HEK293 (cell line): ENCODE results near the gene KCNJ9.

Source experiments
- CTCF ChIA-PET: fragments of 350-600 bp; formaldehyde crosslinking; extraction: SDS; loops from one replicate; lab custom pipeline; 2021; ENCODE audit warnings: antibody characterized with exemption; lab: Yijun Ruan, JAX
- POLR2A ChIA-PET: fragments of 300-600 bp; formaldehyde crosslinking; extraction: SDS; loops from one replicate; lab custom pipeline; 2020; ENCODE audit warnings: antibody characterized with exemption, inconsistent platforms; lab: Yijun Ruan, JAX
- H3K27ac ChIP-seq: fragments of 200-500 bp; sonication (Bioruptor generic); 2 replicates; pipeline ENCODE4 v1.5.1; 2014; ENCODE audit warnings: low read depth, low read length, control low read depth, inconsistent platforms; ENCODE audit errors: extremely low read depth
- H3K36me3 ChIP-seq, 2 experiments: fragments of 200-500 bp in 1 of 2; sonication (Bioruptor generic) in 1 of 2; 1 replicate in 1 of 2; 2 replicates in 1 of 2; pipeline ENCODE4 v1.5.1; 2014 to 2017; ENCODE audit warnings: inconsistent platforms in 2 of 2, low read length in 2 of 2; ENCODE audit not compliant: control insufficient read depth in 2 of 2, insufficient read depth in 1 of 2
- H3K4me1 ChIP-seq: fragments of 200-500 bp; sonication (Bioruptor generic); 2 replicates; pipeline ENCODE4 v1.5.1; 2014; ENCODE audit warnings: mild to moderate bottlenecking, low read length, inconsistent platforms; ENCODE audit not compliant: control insufficient read depth, insufficient read depth
- H3K4me3 ChIP-seq: 2 replicates; pipeline ENCODE4 v1.5.1; 2011; ENCODE audit warnings: low read depth, mild to moderate bottlenecking, control low read depth, low read length, moderate library complexity
- H3K9me3 ChIP-seq: fragments of 200-500 bp; sonication (Bioruptor generic); 2 replicates; pipeline ENCODE4 v1.5.1; 2014; ENCODE audit warnings: low read depth, low read length, inconsistent platforms; ENCODE audit not compliant: control insufficient read depth, insufficient read depth
- AEBP2 ChIP-seq: fragments of 450-650 bp; formaldehyde crosslinking; IDR thresholded peaks from 2 replicates; pipeline ENCODE4 v1.5.1; 2016; ENCODE audit warnings: missing biosample characterization, missing genetic modification characterization, borderline replicate concordance
- CTCF ChIP-seq: fragments of 450-650 bp; formaldehyde crosslinking; IDR thresholded peaks from 2 replicates; pipeline ENCODE4 v1.5.1; 2016; ENCODE audit warnings: missing biosample characterization, missing genetic modification characterization
- FEZF1 ChIP-seq: fragments of 450-650 bp; formaldehyde crosslinking; IDR thresholded peaks from 2 replicates; pipeline ENCODE4 v1.5.1; 2016; ENCODE audit warnings: missing biosample characterization, missing genetic modification characterization
- GFI1B ChIP-seq: fragments of 450-650 bp; formaldehyde crosslinking; IDR thresholded peaks from 2 replicates; pipeline ENCODE4 v1.5.1; 2016; ENCODE audit warnings: missing biosample characterization, missing genetic modification characterization
- KLF7 ChIP-seq: fragments of 450-650 bp; formaldehyde crosslinking; IDR thresholded peaks from 2 replicates; pipeline ENCODE4 v1.5.1; 2016; ENCODE audit warnings: missing biosample characterization, missing genetic modification characterization, borderline replicate concordance
- OSR2 ChIP-seq: fragments of 450-650 bp; formaldehyde crosslinking; IDR thresholded peaks from 2 replicates; pipeline ENCODE4 v1.5.1; 2016; ENCODE audit warnings: missing biosample characterization, missing genetic modification characterization
- PATZ1 ChIP-seq: fragments of 450-650 bp; formaldehyde crosslinking; IDR thresholded peaks from 2 replicates; pipeline ENCODE4 v1.5.1; 2016; ENCODE audit warnings: missing biosample characterization, missing genetic modification characterization
- SP7 ChIP-seq: fragments of 450-650 bp; formaldehyde crosslinking; IDR thresholded peaks from 2 replicates; pipeline ENCODE4 v1.5.1; 2016; ENCODE audit warnings: missing biosample characterization, missing genetic modification characterization
- YY2 ChIP-seq: fragments of 450-650 bp; formaldehyde crosslinking; IDR thresholded peaks from 2 replicates; pipeline ENCODE4 v1.5.1; 2016; ENCODE audit warnings: missing biosample characterization, missing genetic modification characterization
- ZBTB10 ChIP-seq: fragments of 450-650 bp; formaldehyde crosslinking; IDR thresholded peaks from 2 replicates; pipeline ENCODE4 v1.5.1; 2016; ENCODE audit warnings: missing biosample characterization, missing genetic modification characterization
- ZBTB26 ChIP-seq: fragments of 450-650 bp; formaldehyde crosslinking; optimal IDR thresholded peaks from 2 replicates; pipeline ENCODE3; 2016; ENCODE audit warnings: missing biosample characterization, mild to moderate bottlenecking, missing genetic modification characterization
- ZBTB48 ChIP-seq: fragments of 450-650 bp; formaldehyde crosslinking; IDR thresholded peaks from 2 replicates; pipeline ENCODE4 v1.5.1; 2016; ENCODE audit warnings: missing biosample characterization, missing genetic modification characterization
- ZFP3 ChIP-seq: fragments of 450-650 bp; formaldehyde crosslinking; IDR thresholded peaks from 2 replicates; pipeline ENCODE4 v1.5.1; 2016; ENCODE audit warnings: low read depth, missing biosample characterization, missing genetic modification characterization
- ZFP37 ChIP-seq: fragments of 450-650 bp; formaldehyde crosslinking; IDR thresholded peaks from 2 replicates; pipeline ENCODE4 v1.5.1; 2016; ENCODE audit warnings: missing biosample characterization, missing genetic modification characterization
- ZNF157 ChIP-seq: fragments of 450-650 bp; formaldehyde crosslinking; IDR thresholded peaks from 2 replicates; pipeline ENCODE4 v1.5.1; 2016; ENCODE audit warnings: missing biosample characterization, missing genetic modification characterization
- ZNF19 ChIP-seq: fragments of 450-650 bp; formaldehyde crosslinking; IDR thresholded peaks from 2 replicates; pipeline ENCODE4; 2016; ENCODE audit warnings: missing biosample characterization, missing genetic modification characterization, low read depth
- ZNF221 ChIP-seq: fragments of 450-650 bp; formaldehyde crosslinking; IDR thresholded peaks from 2 replicates; pipeline ENCODE4 v1.5.1; 2017; ENCODE audit warnings: missing biosample characterization, missing genetic modification characterization, borderline replicate concordance
- ZNF223 ChIP-seq: fragments of 450-650 bp; formaldehyde crosslinking; IDR thresholded peaks from 2 replicates; pipeline ENCODE4 v1.5.1; 2016; ENCODE audit warnings: missing biosample characterization, missing genetic modification characterization
- ZNF311 ChIP-seq: fragments of 450-650 bp; formaldehyde crosslinking; IDR thresholded peaks from 2 replicates; pipeline ENCODE4 v1.5.1; 2017; ENCODE audit warnings: missing biosample characterization, missing genetic modification characterization, borderline replicate concordance
- ZNF335 ChIP-seq: fragments of 450-650 bp; formaldehyde crosslinking; conservative IDR thresholded peaks from 2 replicates; pipeline ENCODE4 v1.5.1; 2016; ENCODE audit warnings: missing biosample characterization, missing genetic modification characterization
- ZNF37A ChIP-seq: fragments of 450-650 bp; IDR thresholded peaks from 2 replicates; pipeline ENCODE4 v1.5.1; 2018; ENCODE audit warnings: missing biosample characterization, missing genetic modification characterization
- ZNF391 ChIP-seq: fragments of 450-650 bp; formaldehyde crosslinking; IDR thresholded peaks from 2 replicates; pipeline ENCODE4 v1.5.1; 2016; ENCODE audit warnings: low read depth, missing biosample characterization, missing genetic modification characterization, borderline replicate concordance
- ZNF416 ChIP-seq: fragments of 450-650 bp; formaldehyde crosslinking; IDR thresholded peaks from 2 replicates; pipeline ENCODE4 v1.5.1; 2016; ENCODE audit warnings: missing biosample characterization, missing genetic modification characterization
- ZNF433 ChIP-seq: fragments of 450-650 bp; formaldehyde crosslinking; IDR thresholded peaks from 2 replicates; pipeline ENCODE4 v1.5.1; 2016; ENCODE audit warnings: missing biosample characterization, missing genetic modification characterization, low read depth
- ZNF530 ChIP-seq: fragments of 450-650 bp; formaldehyde crosslinking; IDR thresholded peaks from 2 replicates; pipeline ENCODE4 v1.5.1; 2016; ENCODE audit warnings: low read depth, missing biosample characterization, missing genetic modification characterization
- ZSCAN30 ChIP-seq: fragments of 450-650 bp; IDR thresholded peaks from 2 replicates; pipeline ENCODE4 v1.5.1; 2018; ENCODE audit warnings: missing biosample characterization, mild to moderate bottlenecking, missing genetic modification characterization, moderate library complexity
- ZSCAN4 ChIP-seq: fragments of 450-650 bp; formaldehyde crosslinking; IDR thresholded peaks from 2 replicates; pipeline ENCODE4 v1.5.1; 2017; ENCODE audit warnings: missing biosample characterization, missing genetic modification characterization

The KCNJ9 gene

GRCh38 chr1:160113407-160113806 is 32.1 kb downstream of the KCNJ9 start:
- H3K9me3 ChIP-seq: no peaks in the 10 kb centered on the region
- H3K4me3 ChIP-seq: no peak overlapping the region
- H3K4me1 ChIP-seq: no peaks in the 10 kb centered on the region
- ChIA-PET POLR2A (no interaction called here), CTCF (interaction anchor here (0.5 to 0.6 kb wide), 2 partner anchors 35 to 177 kb away, joined by 3 to 5 read pairs; no protein-coding TSS in a partner anchor)
- TF ChIP-seq FEZF1 (tag by site-specific recombination) (no peak), GFI1B (tag by site-specific recombination) (no peak), ZNF530 (tag by site-specific recombination) (no peak), KLF7 (no peak), ZBTB48 (tag by site-specific recombination) (no peak), ZNF37A (tag by site-specific recombination) (no peak), ZFP37 (tag by site-specific recombination) (no peak), CTCF (tag by site-specific recombination) (no peak), ZSCAN30 (no peak), ZNF391 (no peak)
- no peak overlapping the region for H3K27ac ChIP-seq
- H3K36me3 ChIP-seq: no peaks in the 10 kb centered on the region

GRCh38 chr1:160114085-160114484 is 32.7 kb downstream of the KCNJ9 start:
- no peaks in the 10 kb centered on the region for H3K9me3 ChIP-seq
- no peaks in the 10 kb centered on the region for H3K36me3 ChIP-seq
- H3K4me1 ChIP-seq: no peaks in the 10 kb centered on the region
- H3K4me3 ChIP-seq: no peak overlapping the region
- H3K27ac ChIP-seq: no peak overlapping the region
- ChIA-PET CTCF (interaction anchor here (0.5 to 1.5 kb wide), 2 partner anchors 10 to 176 kb away, joined by 3 to 4 read pairs; no protein-coding TSS in a partner anchor), POLR2A (no interaction called here)
- TF ChIP-seq OSR2 (no peak), ZSCAN4 (no peak), ZNF530 (tag by site-specific recombination) (no peak), ZNF433 (tag by site-specific recombination) (no peak), ZNF335 (tag by site-specific recombination) (no peak), PATZ1 (tag by site-specific recombination) (no peak), ZNF221 (tag by site-specific recombination) (no peak), YY2 (tag by site-specific recombination) (no peak), ZNF311 (tag by site-specific recombination) (no peak), ZNF223 (tag by site-specific recombination) (no peak), ZNF416 (tag by site-specific recombination) (no peak), AEBP2 (tag by site-specific recombination) (no peak), ZFP3 (tag by site-specific recombination) (no peak), ZBTB26 (tag by site-specific recombination) (no peak), ZNF157 (no peak), ZNF19 (tag by site-specific recombination) (no peak), SP7 (no peak), ZBTB10 (no peak)
